H1 (cell line): ENCODE data around the gene SLC38A7. TPM values are rescaled to one million over a fixed set of nuclear protein-coding genes. Genes with fewer than 3 reads are reported as not detected.

Experiments
- ASH2L ChIP-seq: fragments of 200-600, 300-600 bp; sonication (generic); IDR thresholded peaks from one replicate; pipeline ENCODE4 v1.7.1; 2017; ENCODE audit warnings: low read length
- JUN ChIP-seq: IDR thresholded peaks from 2 replicates; pipeline ENCODE4 v1.6.1; 2011; ENCODE audit warnings: low read depth, mild to moderate bottlenecking, improper control_type of control experiment, low read length
- MAX ChIP-seq: IDR thresholded peaks from 2 replicates; pipeline ENCODE4 v1.6.1; 2012; ENCODE audit warnings: inconsistent platforms
- PHF8 ChIP-seq: fragments of 200-600 bp; sonication (generic); conservative IDR thresholded peaks from 2 replicates; pipeline ENCODE4 v1.7.1; 2012; ENCODE audit warnings: low read depth, mild to moderate bottlenecking, inconsistent platforms, low read length, moderate library complexity
- RAD21 ChIP-seq, 2 experiments: IDR thresholded peaks in 1 of 2; conservative IDR thresholded peaks in 1 of 2; 2 replicates each; pipeline ENCODE4 v1.6.1; 2011; ENCODE audit warnings: low read depth in 2 of 2, low read length in 2 of 2, improper control_type of control experiment in 1 of 2, inconsistent platforms in 1 of 2, mild to moderate bottlenecking in 1 of 2, moderate library complexity in 1 of 2
- SAP30 ChIP-seq: fragments of 300-600 bp; sonication (generic); IDR thresholded peaks from 2 replicates; pipeline ENCODE4 v1.7.1; 2012; ENCODE audit warnings: low read length, moderate library complexity, mild to moderate bottlenecking, inconsistent platforms; ENCODE audit not compliant: insufficient read depth, insufficient replicate concordance
- polyA plus RNA-seq, 7 experiments: library from polyadenylated mRNA; depleted of rRNA in 3 of 7; stranded (reverse) in 5 of 7; unstranded in 2 of 7; fragments of >200 nt in 5 of 7; fragments of 200-250 nt in 2 of 7; gene quantifications; 1 replicate in 5 of 7; 2 replicates in 1 of 7; 4 replicates in 1 of 7; pipeline versions ENCODE4 v1.2.1 to v1.2.3, GENCODE V29; 2011 to 2013; ENCODE audit warnings: missing spikeins in 2 of 7, mixed read lengths in 2 of 7
- total RNA-seq: library from RNA; stranded (reverse); fragmentation: NEBNext Ultra II Directional; extraction: Animal tissue kit (Norgen Biotek cat#: 25700); gene quantifications from 2 replicates; pipeline ENCODE4 v1.2.1, GENCODE V29; 2021

The SLC38A7 gene
- total and polyA plus RNA-seq, 2 of the 8 experiments (the other 6 are each of a cell fraction or from before 2014, with no cell fraction given): 26.7 to 28.0 TPM

GRCh38 chr16:58709333-58709732, 24.8 kb upstream of the SLC38A7 start (continued):
- no peak for TF ChIP-seq MAX
- TF ChIP-seq PHF8: no peak
- TF ChIP-seq ASH2L: no peak
- TF ChIP-seq SAP30: no peak
- no peak for TF ChIP-seq RAD21 (IDR thresholded peaks at IDR 0.05 in 1 of 2, conservative IDR thresholded peaks at IDR 0.05 in 1 of 2; ENCODE audit: low read depth in 2 of 2, low read length in 2 of 2)
- TF ChIP-seq JUN: no peak
